Liver (tissue), 9 donors: ENCODE measurements around the gene TMEM17. TPM values are rescaled to one million over a fixed set of nuclear protein-coding genes. Genes with fewer than 3 reads are reported as not detected.

Experiments used
- DNase-seq: peaks from one replicate; pipeline ENCODE4 v3.0.0-alpha.2; 2017; ENCODE audit warnings: low spot score
- H3K27ac ChIP-seq, 2 donors: one replicate each; pipeline ENCODE4 v1.7.0; 2013; ENCODE audit warnings: inconsistent platforms in 2 of 2, low read length in 2 of 2, control low read depth in 1 of 2, low read depth in 1 of 2, mild to moderate bottlenecking in 1 of 2
- H3K27me3 ChIP-seq, 4 donors: one replicate each; pipeline versions ENCODE4 v1.6.1 to v1.7.0; 2013; ENCODE audit warnings: low read length in 3 of 4, inconsistent platforms in 1 of 4, mild to moderate bottlenecking in 1 of 4, moderate library complexity in 1 of 4; ENCODE audit not compliant: control insufficient read depth in 4 of 4, insufficient read depth in 4 of 4
- H3K36me3 ChIP-seq, 4 donors: one replicate each; pipeline versions ENCODE4 v1.6.1 to v1.7.0; 2013; ENCODE audit warnings: low read length in 3 of 4, mild to moderate bottlenecking in 3 of 4, low read depth in 1 of 4, moderate library complexity in 1 of 4; ENCODE audit not compliant: control insufficient read depth in 4 of 4, insufficient read depth in 3 of 4
- H3K4me1 ChIP-seq, 4 donors: one replicate each; pipeline versions ENCODE4 v1.6.1 to v1.7.0; 2013; ENCODE audit warnings: low read length in 3 of 4, mild to moderate bottlenecking in 3 of 4, moderate library complexity in 1 of 4; ENCODE audit not compliant: control insufficient read depth in 4 of 4, insufficient read depth in 4 of 4
- H3K4me3 ChIP-seq, 3 donors: one replicate each; pipeline versions ENCODE4 v1.6.1 to v1.7.0; 2013; ENCODE audit warnings: low read length in 3 of 3, control low read depth in 1 of 3, low read depth in 1 of 3, mild to moderate bottlenecking in 1 of 3
- H3K9ac ChIP-seq, 2 donors: one replicate each; pipeline ENCODE4 v1.7.0; 2013; ENCODE audit warnings: low read length in 2 of 2, mild to moderate bottlenecking in 2 of 2, moderate library complexity in 2 of 2, control low read depth in 1 of 2, low read depth in 1 of 2
- H3K9me3 ChIP-seq, 4 donors: one replicate each; pipeline versions ENCODE4 v1.6.1 to v1.7.0; 2013; ENCODE audit warnings: low read length in 3 of 4; ENCODE audit not compliant: control insufficient read depth in 4 of 4
- EGR1 ChIP-seq, 2 donors: IDR thresholded peaks; 2 replicates each; pipeline ENCODE4 v1.6.1; 2016 to 2018; ENCODE audit warnings: antibody characterized with exemption in 2 of 2, low read depth in 2 of 2
- FOXA1 ChIP-seq: IDR thresholded peaks from 2 replicates; pipeline ENCODE4 v1.6.1; 2016; ENCODE audit warnings: antibody characterized with exemption
- FOXA2 ChIP-seq: IDR thresholded peaks from 2 replicates; pipeline ENCODE4 v1.6.1; 2016; ENCODE audit warnings: antibody characterized with exemption
- HNF4A ChIP-seq, 2 donors: conservative IDR thresholded peaks; 2 replicates each; pipeline ENCODE4 v1.6.1; 2016; ENCODE audit warnings: antibody characterized with exemption in 2 of 2, mild to moderate bottlenecking in 2 of 2
- HNF4G ChIP-seq: IDR thresholded peaks from 2 replicates; pipeline ENCODE4 v1.6.1; 2016; ENCODE audit warnings: antibody characterized with exemption
- JUND ChIP-seq, 2 donors: IDR thresholded peaks; 2 replicates each; pipeline ENCODE4 v1.6.1; 2016; ENCODE audit warnings: antibody characterized with exemption in 2 of 2
- NR2F2 ChIP-seq: IDR thresholded peaks from 2 replicates; pipeline ENCODE4 v1.6.1; 2016; ENCODE audit warnings: antibody characterized with exemption
- RAD21 ChIP-seq, 2 donors: IDR thresholded peaks; 2 replicates each; pipeline ENCODE4 v1.6.1; 2016; ENCODE audit warnings: antibody characterized with exemption in 2 of 2, mild to moderate bottlenecking in 2 of 2
- RXRA ChIP-seq, 2 donors: IDR thresholded peaks; 2 replicates each; pipeline ENCODE4 v1.6.1; 2017 to 2018; ENCODE audit warnings: antibody characterized with exemption in 2 of 2, mild to moderate bottlenecking in 1 of 2
- SP1 ChIP-seq: IDR thresholded peaks from 2 replicates; pipeline ENCODE4 v1.6.1; 2018; ENCODE audit warnings: antibody characterized with exemption, mild to moderate bottlenecking
- TAF1 ChIP-seq: conservative IDR thresholded peaks from 2 replicates; pipeline ENCODE4 v1.6.1; 2016; ENCODE audit warnings: antibody characterized with exemption, mild to moderate bottlenecking
- YY1 ChIP-seq: IDR thresholded peaks from 2 replicates; pipeline ENCODE4 v1.6.1; 2016; ENCODE audit warnings: antibody characterized with exemption, mild to moderate bottlenecking
- ZBTB33 ChIP-seq: IDR thresholded peaks from 2 replicates; pipeline ENCODE4 v1.6.1; 2016; ENCODE audit warnings: antibody characterized with exemption
- WGBS: extraction: QIAGEN DNeasy Blood & Tissue Kit; methylation state at CpG from one replicate; pipeline ENCODE4 v1.1.7; 2013; 5-methylcytosine and 5-hydroxymethylcytosine counted together
- polyA plus RNA-seq, 2 donors: library from polyadenylated mRNA; stranded (reverse) in 1 of 2; unstranded in 1 of 2; fragments of 200-250 nt in 1 of 2; fragments of >200 nt in 1 of 2; fragmentation: Nextera tagmentation in 1 of 2; extraction: Ambion mirVana in 1 of 2; gene quantifications; one replicate each; pipeline versions ENCODE4 v1.2.1 to v1.2.3, GENCODE V29; 2013 to 2015
- total RNA-seq, 2 donors: library from RNA; depleted of rRNA; stranded (reverse); fragments of >200 nt; gene quantifications; one replicate each; pipeline ENCODE4 v1.2.3, GENCODE V29; 2014
- TF ChIP-seq, protein P1 (sequence below): IDR thresholded peaks from 2 replicates; pipeline ENCODE4 v1.6.1; 2016; ENCODE audit warnings: antibody characterized with exemption, mild to moderate bottlenecking
- TF ChIP-seq, protein P2 (sequence below): IDR thresholded peaks from 2 replicates; pipeline ENCODE4 v1.6.1; 2016; ENCODE audit warnings: antibody characterized with exemption
- TF ChIP-seq, protein P3 (sequence below): IDR thresholded peaks from 2 replicates; pipeline ENCODE4 v1.6.1; 2016; ENCODE audit warnings: antibody characterized with exemption
- TF ChIP-seq, protein P4 (sequence below): fragments of 150-350 bp; IDR thresholded peaks from 2 replicates; pipeline ENCODE4 v1.5.1; 2017; ENCODE audit warnings: improper control_type of control experiment, low read depth, low read length; ENCODE audit not compliant: missing input control
- donor health status: healthy.
- donor health status: healthy.
- donor health status: healthy.
- donor health status: healthy.
- donor health status: healthy.

Gene TMEM17
- total and polyA plus RNA-seq, 4 donors: 0.70 to 1.9 (median 1.2) TPM

- TF ChIP-seq, protein P1, sequence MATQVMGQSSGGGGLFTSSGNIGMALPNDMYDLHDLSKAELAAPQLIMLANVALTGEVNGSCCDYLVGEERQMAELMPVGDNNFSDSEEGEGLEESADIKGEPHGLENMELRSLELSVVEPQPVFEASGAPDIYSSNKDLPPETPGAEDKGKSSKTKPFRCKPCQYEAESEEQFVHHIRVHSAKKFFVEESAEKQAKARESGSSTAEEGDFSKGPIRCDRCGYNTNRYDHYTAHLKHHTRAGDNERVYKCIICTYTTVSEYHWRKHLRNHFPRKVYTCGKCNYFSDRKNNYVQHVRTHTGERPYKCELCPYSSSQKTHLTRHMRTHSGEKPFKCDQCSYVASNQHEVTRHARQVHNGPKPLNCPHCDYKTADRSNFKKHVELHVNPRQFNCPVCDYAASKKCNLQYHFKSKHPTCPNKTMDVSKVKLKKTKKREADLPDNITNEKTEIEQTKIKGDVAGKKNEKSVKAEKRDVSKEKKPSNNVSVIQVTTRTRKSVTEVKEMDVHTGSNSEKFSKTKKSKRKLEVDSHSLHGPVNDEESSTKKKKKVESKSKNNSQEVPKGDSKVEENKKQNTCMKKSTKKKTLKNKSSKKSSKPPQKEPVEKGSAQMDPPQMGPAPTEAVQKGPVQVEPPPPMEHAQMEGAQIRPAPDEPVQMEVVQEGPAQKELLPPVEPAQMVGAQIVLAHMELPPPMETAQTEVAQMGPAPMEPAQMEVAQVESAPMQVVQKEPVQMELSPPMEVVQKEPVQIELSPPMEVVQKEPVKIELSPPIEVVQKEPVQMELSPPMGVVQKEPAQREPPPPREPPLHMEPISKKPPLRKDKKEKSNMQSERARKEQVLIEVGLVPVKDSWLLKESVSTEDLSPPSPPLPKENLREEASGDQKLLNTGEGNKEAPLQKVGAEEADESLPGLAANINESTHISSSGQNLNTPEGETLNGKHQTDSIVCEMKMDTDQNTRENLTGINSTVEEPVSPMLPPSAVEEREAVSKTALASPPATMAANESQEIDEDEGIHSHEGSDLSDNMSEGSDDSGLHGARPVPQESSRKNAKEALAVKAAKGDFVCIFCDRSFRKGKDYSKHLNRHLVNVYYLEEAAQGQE: no peak
- TF ChIP-seq, protein P2, sequence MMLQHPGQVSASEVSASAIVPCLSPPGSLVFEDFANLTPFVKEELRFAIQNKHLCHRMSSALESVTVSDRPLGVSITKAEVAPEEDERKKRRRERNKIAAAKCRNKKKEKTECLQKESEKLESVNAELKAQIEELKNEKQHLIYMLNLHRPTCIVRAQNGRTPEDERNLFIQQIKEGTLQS: no peak
- no peak for TF ChIP-seq HNF4A (conservative IDR thresholded peaks at IDR 0.05)
- no peak for TF ChIP-seq HNF4G
- TF ChIP-seq JUND (IDR thresholded peaks at IDR 0.05): no peak
Observed at GRCh38 chr2:62469548-62469947, 36.4 kb downstream of the TMEM17 start (continued).

- TF ChIP-seq JUND (IDR thresholded peaks at IDR 0.05) (no peak), FOXA2 (no peak), RXRA (IDR thresholded peaks at IDR 0.05) (peak in 1 of 2 donors; percentile 8)
- Histone ChIP-seq H3K4me1 (peaks cover 13 to 37% (median 33%) of the 10 kb centered on the region in 4 donors), H3K9ac (no peak overlapping the region), H3K27me3 (no peaks in the 10 kb centered on the region), H3K9me3 (no peaks in the 10 kb centered on the region), H3K4me3 (no peak overlapping the region), H3K36me3 (no peaks in the 10 kb centered on the region), H3K27ac (no peak overlapping the region)
- peak; percentile 36 for DNase-seq
- 66% methylated on average over 1 of the region's 1 CpG for WGBS
Observed at GRCh38 chr2:62469114-62469513, 36.9 kb downstream of the TMEM17 start.

DNA sequence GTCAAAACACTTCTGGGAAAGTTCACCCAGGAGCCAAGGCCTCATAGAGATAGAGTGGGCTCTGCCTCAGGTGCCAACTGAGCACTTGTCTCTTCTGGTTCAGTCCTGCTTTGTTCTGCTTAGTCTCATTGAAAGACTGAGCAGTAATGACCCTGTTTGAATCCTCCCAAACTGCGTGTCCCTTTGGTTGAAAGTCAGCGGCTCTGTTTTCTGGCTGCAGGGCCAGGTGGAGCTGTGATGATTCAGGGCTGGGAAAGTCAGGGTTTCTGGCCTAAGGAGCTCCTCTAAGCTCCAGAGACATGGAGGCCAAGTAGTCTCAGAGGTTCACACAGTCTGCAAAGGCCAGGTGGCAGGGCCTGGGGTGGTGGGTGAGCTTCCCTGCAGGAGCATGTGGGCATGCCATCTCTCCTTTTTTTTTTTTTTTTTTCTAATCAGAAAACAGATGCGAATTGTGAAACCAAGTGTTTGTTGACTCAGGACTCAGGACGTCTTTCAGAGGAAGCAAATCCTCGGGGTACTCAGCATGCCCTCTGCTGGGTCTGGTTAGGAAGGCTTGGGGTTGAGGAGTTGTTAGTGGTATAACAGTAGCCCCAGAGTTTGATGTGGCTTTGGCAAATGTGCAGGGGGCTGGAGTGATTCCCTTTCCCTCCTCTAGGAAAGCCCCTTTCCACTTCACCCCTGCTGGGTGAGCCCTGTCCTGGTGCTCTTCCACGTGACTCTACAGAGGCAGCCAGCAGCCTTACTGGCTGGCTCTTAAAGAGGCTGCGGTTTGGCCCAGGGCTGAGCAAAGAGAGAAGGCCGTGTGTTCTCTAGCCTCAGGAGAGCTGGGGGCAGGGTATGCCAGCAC lies 38.3 kb downstream of the TMEM17 start:
- Histone ChIP-seq H3K4me3 (no peak overlapping the region), H3K9ac (peak overlapping the region in 1 of 2 donors; percentile 11), H3K4me1 (peaks cover 17 to 38% (median 34%) of the 10 kb centered on the region in 4 donors), H3K27me3 (no peaks in the 10 kb centered on the region), H3K27ac (peak overlapping the region; percentile 88), H3K36me3 (no peaks in the 10 kb centered on the region), H3K9me3 (no peaks in the 10 kb centered on the region)
- 41% methylated on average over 8 of the region's 8 CpGs for WGBS
- DNase-seq: peak; percentile 30
- TF ChIP-seq JUND (IDR thresholded peaks at IDR 0.05) (no peak), RAD21 (IDR thresholded peaks at IDR 0.05) (peak; percentile 32 to 35), RXRA (IDR thresholded peaks at IDR 0.05) (no peak), FOXA2 (peak; percentile 45), YY1 (no peak), ZBTB33 (no peak), TAF1 (no peak), NR2F2 (no peak), HNF4A (conservative IDR thresholded peaks at IDR 0.05) (peak in 1 of 2 donors; percentile 13), SP1 (no peak), FOXA1 (no peak), EGR1 (IDR thresholded peaks at IDR 0.05; ENCODE audit: low read depth in 2 of 2) (no peak), HNF4G (no peak)
- TF ChIP-seq, protein P3, sequence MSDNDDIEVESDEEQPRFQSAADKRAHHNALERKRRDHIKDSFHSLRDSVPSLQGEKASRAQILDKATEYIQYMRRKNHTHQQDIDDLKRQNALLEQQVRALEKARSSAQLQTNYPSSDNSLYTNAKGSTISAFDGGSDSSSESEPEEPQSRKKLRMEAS: no peak
- TF ChIP-seq, protein P1: no peak
- TF ChIP-seq, protein P4, sequence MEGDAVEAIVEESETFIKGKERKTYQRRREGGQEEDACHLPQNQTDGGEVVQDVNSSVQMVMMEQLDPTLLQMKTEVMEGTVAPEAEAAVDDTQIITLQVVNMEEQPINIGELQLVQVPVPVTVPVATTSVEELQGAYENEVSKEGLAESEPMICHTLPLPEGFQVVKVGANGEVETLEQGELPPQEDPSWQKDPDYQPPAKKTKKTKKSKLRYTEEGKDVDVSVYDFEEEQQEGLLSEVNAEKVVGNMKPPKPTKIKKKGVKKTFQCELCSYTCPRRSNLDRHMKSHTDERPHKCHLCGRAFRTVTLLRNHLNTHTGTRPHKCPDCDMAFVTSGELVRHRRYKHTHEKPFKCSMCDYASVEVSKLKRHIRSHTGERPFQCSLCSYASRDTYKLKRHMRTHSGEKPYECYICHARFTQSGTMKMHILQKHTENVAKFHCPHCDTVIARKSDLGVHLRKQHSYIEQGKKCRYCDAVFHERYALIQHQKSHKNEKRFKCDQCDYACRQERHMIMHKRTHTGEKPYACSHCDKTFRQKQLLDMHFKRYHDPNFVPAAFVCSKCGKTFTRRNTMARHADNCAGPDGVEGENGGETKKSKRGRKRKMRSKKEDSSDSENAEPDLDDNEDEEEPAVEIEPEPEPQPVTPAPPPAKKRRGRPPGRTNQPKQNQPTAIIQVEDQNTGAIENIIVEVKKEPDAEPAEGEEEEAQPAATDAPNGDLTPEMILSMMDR: no peak
- TF ChIP-seq, protein P2: no peak
